Panc1 (cell line): ENCODE data around the gene GFRA1. TPM values are rescaled to one million over a fixed set of nuclear protein-coding genes. Genes with fewer than 3 reads are reported as not detected.
"Not testable (repeated sequence)": the region's sequence is repeated elsewhere in the genome, so short reads cannot be mapped to it uniquely, and the experiment has no call there.

Source experiments
- ATAC-seq: fragments of 200-7000 bp; cut with Tn5 transposase; 2 replicates; pipeline ENCODE4 v1.9.1; 2020; ENCODE audit warnings: mild to moderate bottlenecking, moderate library complexity
- BruUV-seq: library from RNA; stranded (reverse); fragments of 400-500 nt; replicated peaks from 2 replicates; lab custom pipeline; 2021; lab: Mats Ljungman, UMichigan
- CTCF ChIA-PET: fragments of 300-600 bp; sonication (Branson Sonifier 250); formaldehyde crosslinking; loops from one replicate; lab custom pipeline; 2022; ENCODE audit warnings: antibody characterized with exemption; lab: Charles Lee
- POLR2A ChIA-PET: fragments of 300-600 bp; sonication (Branson Sonifier 250); formaldehyde crosslinking; loops from one replicate; lab custom pipeline; 2022; ENCODE audit warnings: antibody characterized with exemption; lab: Charles Lee
- DNase-seq: peaks from one replicate; pipeline ENCODE4 v3.0.0-alpha.2; 2010; ENCODE audit warnings: low read depth, low spot score
- H3K27ac ChIP-seq: 2 replicates; pipeline ENCODE4 v1.5.1; 2011; ENCODE audit warnings: mild to moderate bottlenecking, low read length, inconsistent platforms
- H3K27me3 ChIP-seq: fragments of 200-500 bp; sonication (Bioruptor generic); 2 replicates; pipeline ENCODE4 v1.6.0; 2014; ENCODE audit warnings: low read length, inconsistent platforms; ENCODE audit not compliant: control insufficient read depth, insufficient read depth
- H3K36me3 ChIP-seq: fragments of 200-500 bp; sonication (Bioruptor generic); 2 replicates; pipeline ENCODE4 v1.5.1; 2014; ENCODE audit warnings: inconsistent platforms, mild to moderate bottlenecking, low read length, moderate library complexity; ENCODE audit not compliant: control insufficient read depth, insufficient read depth
- H3K4me1 ChIP-seq: 2 replicates; pipeline ENCODE4 v1.5.1; 2011; ENCODE audit warnings: inconsistent platforms, mild to moderate bottlenecking, low read length, moderate library complexity; ENCODE audit not compliant: control insufficient read depth, insufficient read depth
- H3K4me3 ChIP-seq, 2 experiments: 2 replicates each; pipeline ENCODE4 v1.5.1; 2011 to 2012; ENCODE audit warnings: low read depth in 2 of 2, low read length in 2 of 2, mild to moderate bottlenecking in 2 of 2, inconsistent platforms in 1 of 2, moderate library complexity in 1 of 2
- H3K9me3 ChIP-seq: fragments of 200-500 bp; sonication (Bioruptor generic); 2 replicates; pipeline ENCODE4 v1.5.1; 2014; ENCODE audit warnings: low read depth, mild to moderate bottlenecking, inconsistent platforms, low read length, moderate library complexity; ENCODE audit not compliant: control insufficient read depth, insufficient read depth
- POLR2AphosphoS5 ChIP-seq: IDR thresholded peaks from 2 replicates; pipeline ENCODE4 v1.6.1; 2012; ENCODE audit warnings: mild to moderate bottlenecking, low read depth, low read length, moderate library complexity
- SIN3A ChIP-seq: IDR thresholded peaks from 2 replicates; pipeline ENCODE4 v1.6.1; 2012; ENCODE audit warnings: low read depth, mild to moderate bottlenecking, low read length, moderate library complexity, borderline replicate concordance; ENCODE audit not compliant: insufficient read depth
- TCF7L2 ChIP-seq: IDR thresholded peaks from 2 replicates; pipeline ENCODE4 v1.6.1; 2011; ENCODE audit warnings: mild to moderate bottlenecking, low read depth, low read length, inconsistent platforms
- in situ Hi-C: cut with HindIII; loops from 2 replicates; pipeline ENCODE4 v1.10.0; 2016; ENCODE audit warnings: low sequenced_read_pairs, low pct_unique_long_range_greater_than_20kb
- intact Hi-C: fragments of 100-400 bp; cut with micrococcal nuclease; formaldehyde crosslinking; loops from one replicate; pipeline ENCODE4 v1.10.0; 2022; ENCODE audit not compliant: unreplicated experiment
- total RNA-seq: library from RNA; stranded (reverse); gene quantifications from one replicate; pipeline ENCODE4 v1.2.1, GENCODE V29; 2021; ENCODE audit not compliant: unreplicated experiment
- TF ChIP-seq, protein P1 (sequence below): fragments of 450-650 bp; IDR thresholded peaks from 2 replicates; pipeline ENCODE4 v1.5.1; 2017; ENCODE audit warnings: mild to moderate bottlenecking
- TF ChIP-seq, protein P2 (sequence below), 2 experiments: IDR thresholded peaks; 2 replicates each; pipeline ENCODE4 v1.6.1; 2011 to 2012; ENCODE audit warnings: low read depth in 2 of 2, control low read depth in 1 of 2, low read length in 1 of 2, mild to moderate bottlenecking in 1 of 2, moderate library complexity in 1 of 2; ENCODE audit not compliant: insufficient read depth in 1 of 2

The GFRA1 gene
- total RNA-seq, 1 experiment from 2014 or later, result 0.10 TPM

DNA sequence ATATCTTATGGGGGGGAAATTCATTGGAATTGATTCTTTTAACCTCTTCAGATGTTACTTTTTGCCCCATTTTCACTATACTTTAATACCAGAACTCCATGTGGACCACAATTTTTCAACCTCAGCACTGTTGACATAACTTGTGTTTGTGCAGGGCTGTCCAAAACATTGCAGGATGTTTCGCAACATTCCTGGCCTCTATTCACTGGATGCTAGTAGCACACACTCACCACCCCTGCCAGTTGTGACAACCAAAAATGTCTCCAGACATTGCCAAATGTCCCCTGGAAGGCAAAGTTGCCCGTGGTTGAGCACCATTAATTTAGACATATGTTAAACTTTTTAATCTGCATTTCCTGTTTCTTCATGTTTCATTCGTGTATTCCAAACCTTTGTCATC is 234.7 kb downstream of the GFRA1 start:
- no peak overlapping the region for H3K27ac ChIP-seq
- in situ Hi-C loops (no loop called here), intact Hi-C loops (no loop called here)
- no peaks in the 10 kb centered on the region for H3K36me3 ChIP-seq
- H3K9me3 ChIP-seq, result no peaks in the 10 kb centered on the region
- ATAC-seq (no peak), DNase-seq (no peak)
- H3K4me3 ChIP-seq, result no peak overlapping the region
- no peaks in the 10 kb centered on the region for H3K4me1 ChIP-seq
- no peaks in the 10 kb centered on the region for H3K27me3 ChIP-seq
- no TSS peak for BruUV-seq
- ChIA-PET CTCF (no interaction called here), POLR2A (no interaction called here)
- TF ChIP-seq TCF7L2 (no peak), POLR2AphosphoS5 (no peak), SIN3A (no peak)
- TF ChIP-seq, protein P1, sequence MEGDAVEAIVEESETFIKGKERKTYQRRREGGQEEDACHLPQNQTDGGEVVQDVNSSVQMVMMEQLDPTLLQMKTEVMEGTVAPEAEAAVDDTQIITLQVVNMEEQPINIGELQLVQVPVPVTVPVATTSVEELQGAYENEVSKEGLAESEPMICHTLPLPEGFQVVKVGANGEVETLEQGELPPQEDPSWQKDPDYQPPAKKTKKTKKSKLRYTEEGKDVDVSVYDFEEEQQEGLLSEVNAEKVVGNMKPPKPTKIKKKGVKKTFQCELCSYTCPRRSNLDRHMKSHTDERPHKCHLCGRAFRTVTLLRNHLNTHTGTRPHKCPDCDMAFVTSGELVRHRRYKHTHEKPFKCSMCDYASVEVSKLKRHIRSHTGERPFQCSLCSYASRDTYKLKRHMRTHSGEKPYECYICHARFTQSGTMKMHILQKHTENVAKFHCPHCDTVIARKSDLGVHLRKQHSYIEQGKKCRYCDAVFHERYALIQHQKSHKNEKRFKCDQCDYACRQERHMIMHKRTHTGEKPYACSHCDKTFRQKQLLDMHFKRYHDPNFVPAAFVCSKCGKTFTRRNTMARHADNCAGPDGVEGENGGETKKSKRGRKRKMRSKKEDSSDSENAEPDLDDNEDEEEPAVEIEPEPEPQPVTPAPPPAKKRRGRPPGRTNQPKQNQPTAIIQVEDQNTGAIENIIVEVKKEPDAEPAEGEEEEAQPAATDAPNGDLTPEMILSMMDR, result no peak
- TF ChIP-seq, protein P2, sequence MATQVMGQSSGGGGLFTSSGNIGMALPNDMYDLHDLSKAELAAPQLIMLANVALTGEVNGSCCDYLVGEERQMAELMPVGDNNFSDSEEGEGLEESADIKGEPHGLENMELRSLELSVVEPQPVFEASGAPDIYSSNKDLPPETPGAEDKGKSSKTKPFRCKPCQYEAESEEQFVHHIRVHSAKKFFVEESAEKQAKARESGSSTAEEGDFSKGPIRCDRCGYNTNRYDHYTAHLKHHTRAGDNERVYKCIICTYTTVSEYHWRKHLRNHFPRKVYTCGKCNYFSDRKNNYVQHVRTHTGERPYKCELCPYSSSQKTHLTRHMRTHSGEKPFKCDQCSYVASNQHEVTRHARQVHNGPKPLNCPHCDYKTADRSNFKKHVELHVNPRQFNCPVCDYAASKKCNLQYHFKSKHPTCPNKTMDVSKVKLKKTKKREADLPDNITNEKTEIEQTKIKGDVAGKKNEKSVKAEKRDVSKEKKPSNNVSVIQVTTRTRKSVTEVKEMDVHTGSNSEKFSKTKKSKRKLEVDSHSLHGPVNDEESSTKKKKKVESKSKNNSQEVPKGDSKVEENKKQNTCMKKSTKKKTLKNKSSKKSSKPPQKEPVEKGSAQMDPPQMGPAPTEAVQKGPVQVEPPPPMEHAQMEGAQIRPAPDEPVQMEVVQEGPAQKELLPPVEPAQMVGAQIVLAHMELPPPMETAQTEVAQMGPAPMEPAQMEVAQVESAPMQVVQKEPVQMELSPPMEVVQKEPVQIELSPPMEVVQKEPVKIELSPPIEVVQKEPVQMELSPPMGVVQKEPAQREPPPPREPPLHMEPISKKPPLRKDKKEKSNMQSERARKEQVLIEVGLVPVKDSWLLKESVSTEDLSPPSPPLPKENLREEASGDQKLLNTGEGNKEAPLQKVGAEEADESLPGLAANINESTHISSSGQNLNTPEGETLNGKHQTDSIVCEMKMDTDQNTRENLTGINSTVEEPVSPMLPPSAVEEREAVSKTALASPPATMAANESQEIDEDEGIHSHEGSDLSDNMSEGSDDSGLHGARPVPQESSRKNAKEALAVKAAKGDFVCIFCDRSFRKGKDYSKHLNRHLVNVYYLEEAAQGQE (IDR thresholded peaks at IDR 0.05; ENCODE audit: insufficient read depth in 1 of 2, low read depth in 2 of 2, low read length in 1 of 2), result no peak

DNA sequence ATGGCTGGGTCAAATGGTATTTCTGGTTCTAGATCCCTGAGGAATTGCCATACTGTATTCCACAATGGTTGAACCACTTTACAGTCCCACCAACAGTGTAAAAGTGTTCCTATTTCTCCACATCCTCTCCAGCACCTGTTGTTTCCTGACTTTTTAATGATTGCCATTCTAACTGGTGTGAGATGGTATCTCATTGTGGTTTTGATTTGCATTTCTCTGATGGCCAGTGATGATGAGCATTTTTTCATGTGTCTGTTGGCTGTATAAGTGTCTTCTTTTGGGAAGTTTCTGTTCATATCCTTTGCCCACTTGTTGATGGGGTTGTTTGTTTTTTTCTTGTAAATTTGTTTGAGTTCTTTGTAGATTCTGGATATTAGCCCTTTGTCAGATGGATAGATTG is 237.6 kb downstream of the GFRA1 start:
- H3K27me3 ChIP-seq, H3K4me3 ChIP-seq, intact Hi-C loops, BruUV-seq, CTCF ChIA-PET, H3K36me3 ChIP-seq, ATAC-seq, H3K9me3 ChIP-seq, POLR2A ChIA-PET, H3K4me1 ChIP-seq, H3K27ac ChIP-seq, DNase-seq, in situ Hi-C loops: not testable (repeated sequence)

DNA sequence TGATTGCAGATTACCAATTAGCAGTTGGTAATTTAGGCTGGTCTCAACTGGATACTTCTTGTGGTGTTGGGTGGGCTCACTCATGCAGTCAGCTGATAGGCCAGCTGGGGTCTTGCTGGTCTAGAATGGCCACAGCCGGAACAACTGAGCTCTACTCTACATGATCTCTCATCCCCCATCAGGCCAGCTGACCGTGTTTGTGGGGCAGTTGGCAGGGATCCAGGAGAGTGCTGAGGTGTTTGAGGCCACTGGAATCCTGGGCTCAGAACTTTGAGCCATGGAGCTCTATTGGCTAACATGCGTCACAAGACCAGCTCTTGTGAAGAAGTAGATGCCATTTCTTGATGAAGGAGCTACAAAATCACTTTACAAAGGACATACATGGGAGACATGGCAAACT is 242.4 kb downstream of the GFRA1 start:
- Histone ChIP-seq H3K36me3 (no peaks in the 10 kb centered on the region), H3K27ac (no peak overlapping the region), H3K4me3 (no peak overlapping the region), H3K4me1 (no peaks in the 10 kb centered on the region), H3K9me3 (no peaks in the 10 kb centered on the region), H3K27me3 (no peaks in the 10 kb centered on the region)
- intact Hi-C loops (no loop called here), in situ Hi-C loops (no loop called here)
- CTCF ChIA-PET, result no interaction called here
- no peak for TF ChIP-seq SIN3A
- no peak for TF ChIP-seq POLR2AphosphoS5
- TF ChIP-seq, protein P2 (IDR thresholded peaks at IDR 0.05; ENCODE audit: insufficient read depth in 1 of 2, low read depth in 2 of 2, low read length in 1 of 2), result no peak
- no peak for TF ChIP-seq TCF7L2
- TF ChIP-seq, protein P1, result no peak
- no TSS peak for BruUV-seq
- DNase-seq (no peak), ATAC-seq (no peak)
- POLR2A ChIA-PET, result no interaction called here
